ENCODE measurements around the gene KLK7.

The KLK7 gene

DNA sequence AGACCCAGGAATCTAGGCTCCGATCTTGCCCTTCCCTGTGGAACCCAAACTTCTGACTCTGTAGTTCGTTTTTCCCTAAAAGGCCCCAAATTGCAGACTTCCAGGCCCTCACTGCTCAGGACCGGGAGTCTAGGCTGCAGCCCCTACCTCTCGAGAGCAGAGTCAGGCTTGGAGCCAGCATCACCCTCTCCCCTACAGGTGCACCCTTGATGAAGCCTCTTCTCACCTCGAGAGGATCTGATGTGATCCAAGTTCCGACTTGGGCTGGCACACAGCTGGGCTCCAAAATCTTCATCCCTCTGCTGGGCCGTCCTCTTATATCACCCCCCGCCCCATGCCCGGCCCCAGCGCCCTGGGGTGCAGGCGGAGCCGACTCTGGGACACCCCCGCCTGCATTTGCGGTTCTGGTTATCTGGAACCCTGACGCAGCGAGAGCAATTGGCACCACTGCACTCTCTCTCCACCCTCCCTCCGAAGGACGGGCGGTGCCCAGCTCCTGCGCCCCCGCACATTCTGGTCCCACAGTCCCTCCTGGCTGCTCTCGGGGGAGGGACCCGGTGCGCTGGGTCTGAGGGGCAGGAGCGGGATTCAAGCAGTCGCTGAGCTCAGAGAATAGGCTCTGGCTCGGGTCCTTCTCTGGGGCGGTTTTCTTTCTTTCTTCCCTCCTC is at the start of gene KLK7:
Gene KLK7 (minus strand): TSS at position 293 of the 668 bp plus-strand sequence. CDS start 1,518 bp downstream, outside the sequence.
- POLR2A ChIA-PET (ENCODE audit: low non-redundant PET) = no interaction called here
- CTCF ChIA-PET = interaction anchor here (0.5 to 0.9 kb wide), 2 partner anchors 26 to 260 kb away, joined by 3 read pairs; no protein-coding TSS in a partner anchor
- no peak for TF ChIP-seq CTCF (conservative IDR thresholded peaks at IDR 0.05; ENCODE audit: low read depth)
- DNase-seq (ENCODE audit: low spot score) = no peak
- H3K27ac ChIP-seq = no peak within 1 kb of the TSS

- ChIA-PET POLR2A (ENCODE audit: low non-redundant PET) (no interaction called here), CTCF (no interaction called here)
- no peak for DNase-seq (ENCODE audit: low spot score)
- H3K27ac ChIP-seq = no peak overlapping the region
- TF ChIP-seq CTCF (conservative IDR thresholded peaks at IDR 0.05; ENCODE audit: low read depth) = no peak
Measured at GRCh38 chr19:51031880-51032225, 48.1 kb upstream of the KLK7 start.

GRCh38 chr19:51031220-51031879 is 47.6 kb upstream of the KLK7 start:
- ChIA-PET POLR2A (ENCODE audit: low non-redundant PET) (no interaction called here), CTCF (no interaction called here)
- no peak for TF ChIP-seq CTCF (conservative IDR thresholded peaks at IDR 0.05; ENCODE audit: low read depth)
- no peak overlapping the region for H3K27ac ChIP-seq
- no peak for DNase-seq (ENCODE audit: low spot score)

DNA sequence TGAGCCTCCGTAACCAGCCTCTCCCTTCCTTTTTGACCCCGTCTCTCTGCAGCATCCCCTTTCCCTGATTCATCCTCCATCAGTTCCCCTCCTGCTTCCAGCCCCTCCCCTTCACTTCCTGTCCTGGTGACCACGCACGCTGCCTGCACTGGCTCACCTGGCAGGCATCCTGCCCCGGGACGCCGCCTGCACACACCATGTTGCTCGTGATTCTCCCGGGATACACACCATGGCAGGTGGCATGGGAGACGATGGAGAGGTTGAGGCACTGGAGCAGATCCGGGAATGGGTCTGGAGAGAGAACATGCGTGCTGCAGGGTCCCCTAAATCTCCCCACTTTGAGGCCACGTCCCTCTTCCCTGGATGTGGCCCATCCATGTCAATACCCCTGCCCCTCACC is 46.9 kb upstream of the KLK7 start:
- no peak overlapping the region for H3K27ac ChIP-seq
- POLR2A ChIA-PET (ENCODE audit: low non-redundant PET) = no interaction called here
- no peak for DNase-seq (ENCODE audit: low spot score)
- TF ChIP-seq CTCF (conservative IDR thresholded peaks at IDR 0.05; ENCODE audit: low read depth) = no peak
- CTCF ChIA-PET = no interaction called here

GRCh38 chr19:51029718-51030117 is 46.0 kb upstream of the KLK7 start:
- no peak for TF ChIP-seq CTCF (conservative IDR thresholded peaks at IDR 0.05; ENCODE audit: low read depth)
- POLR2A ChIA-PET (ENCODE audit: low non-redundant PET) = no interaction called here
- H3K27ac ChIP-seq = no peak overlapping the region
- no peak for DNase-seq (ENCODE audit: low spot score)
- CTCF ChIA-PET = no interaction called here

GRCh38 chr19:51027873-51028272 is 44.2 kb upstream of the KLK7 start:
- H3K27ac ChIP-seq = no peak overlapping the region
- CTCF ChIA-PET = interaction anchor here (0.6 kb wide), 1 partner anchor 66 kb away, joined by 3 read pairs; no protein-coding TSS in a partner anchor
- POLR2A ChIA-PET (ENCODE audit: low non-redundant PET) = no interaction called here

More at GRCh38 chr19:51027873-51028272, 44.2 kb upstream of the KLK7 start:
- DNase-seq (ENCODE audit: low spot score) = no peak
- TF ChIP-seq CTCF (conservative IDR thresholded peaks at IDR 0.05; ENCODE audit: low read depth) = no peak
